WERI-Rb-1 (cell line): ENCODE data around the gene ARMH2.

Source experiments
- DNase-seq: peaks from one replicate; pipeline ENCODE4 v3.0.0-alpha.2; 2020
- H3K27ac ChIP-seq: fragments of 250-450 bp; sonication (Bioruptor Pico); 2 replicates; pipeline ENCODE4 v1.5.1; 2020; ENCODE audit warnings: mild to moderate bottlenecking, moderate library complexity
- H3K27me3 ChIP-seq: fragments of 250-450 bp; sonication (Bioruptor Pico); 2 replicates; pipeline ENCODE4 v1.5.1; 2021; ENCODE audit warnings: mild to moderate bottlenecking, low read depth, moderate library complexity; ENCODE audit not compliant: insufficient read depth, severe bottlenecking
- H3K36me3 ChIP-seq: fragments of 250-450 bp; sonication (Bioruptor Pico); 2 replicates; pipeline ENCODE4 v1.5.1; 2020; ENCODE audit warnings: mild to moderate bottlenecking, moderate library complexity
- H3K4me3 ChIP-seq: 2 replicates; pipeline ENCODE4 v1.5.1; 2011; ENCODE audit warnings: low read depth, mild to moderate bottlenecking, control low read depth, low read length
- H3K9me3 ChIP-seq: fragments of 250-450 bp; sonication (Bioruptor Pico); 2 replicates; pipeline ENCODE4 v1.5.1; 2021; ENCODE audit warnings: mild to moderate bottlenecking, moderate library complexity; ENCODE audit not compliant: severe bottlenecking
- CTCF ChIP-seq: IDR thresholded peaks from 2 replicates; pipeline ENCODE4 v1.5.1; 2011; ENCODE audit warnings: low read depth, mild to moderate bottlenecking, control low read depth, inconsistent platforms, low read length

ARMH2 gene

GRCh38 chr6:24831771-24832716 lies 33.3 kb upstream of the ARMH2 start:
- no peak for TF ChIP-seq CTCF
- no peaks in the 10 kb centered on the region for H3K9me3 ChIP-seq
- no peaks in the 10 kb centered on the region for H3K27me3 ChIP-seq
- H3K27ac ChIP-seq: no peak overlapping the region
- no peak for DNase-seq
- no peak overlapping the region for H3K4me3 ChIP-seq
- H3K36me3 ChIP-seq: no peaks in the 10 kb centered on the region

GRCh38 chr6:24829657-24830056 lies 30.9 kb upstream of the ARMH2 start:
- DNase-seq: no peak
- Histone ChIP-seq H3K36me3 (no peaks in the 10 kb centered on the region), H3K4me3 (no peak overlapping the region), H3K27me3 (no peaks in the 10 kb centered on the region), H3K9me3 (no peaks in the 10 kb centered on the region), H3K27ac (no peak overlapping the region)
- TF ChIP-seq CTCF: no peak

GRCh38 chr6:24827970-24828369 lies 29.3 kb upstream of the ARMH2 start:
- Histone ChIP-seq H3K4me3 (no peak overlapping the region), H3K27me3 (no peaks in the 10 kb centered on the region), H3K27ac (no peak overlapping the region), H3K36me3 (no peaks in the 10 kb centered on the region), H3K9me3 (peaks cover 2% of the 10 kb centered on the region)
- TF ChIP-seq CTCF: no peak
- DNase-seq: no peak

GRCh38 chr6:24827162-24827561 lies 28.4 kb upstream of the ARMH2 start:
- Histone ChIP-seq H3K4me3 (no peak overlapping the region), H3K27ac (no peak overlapping the region), H3K36me3 (no peaks in the 10 kb centered on the region), H3K9me3 (peaks cover 2% of the 10 kb centered on the region), H3K27me3 (no peaks in the 10 kb centered on the region)
- peak; percentile 34 for DNase-seq
- TF ChIP-seq CTCF: 0 out of 2 replicates have a peak, but pooled peaks have one; percentile 15

- H3K27ac ChIP-seq: no peak overlapping the region
- TF ChIP-seq CTCF: no peak
- no peaks in the 10 kb centered on the region for H3K36me3 ChIP-seq
- no peak for DNase-seq
- H3K27me3 ChIP-seq: no peaks in the 10 kb centered on the region
- peaks cover 2% of the 10 kb centered on the region for H3K9me3 ChIP-seq
- H3K4me3 ChIP-seq: no peak overlapping the region
Measured at GRCh38 chr6:24825130-24825630, 26.5 kb upstream of the ARMH2 start.
